Esophagus muscularis mucosa (tissue), 3 donors: Measurements from ENCODE around the gene ADSS1.

Source experiments
- POLR2A ChIP-seq: fragments of 450-650 bp; IDR thresholded peaks from one replicate; pipeline ENCODE4 v1.6.1; 2017; ENCODE audit warnings: antibody characterized with exemption, moderate library complexity, mild to moderate bottlenecking, low read depth
- POLR2AphosphoS5 ChIP-seq, 2 donors: sonication (generic); formaldehyde crosslinking; IDR thresholded peaks; one replicate each; pipeline ENCODE4 v1.6.1; 2017; ENCODE audit warnings: antibody characterized with exemption in 2 of 2
- TF ChIP-seq, protein P1 (sequence below), 3 experiments: fragments of 200-600 bp in 2 of 3; fragments of 450-650 bp in 1 of 3; sonication (generic) in 2 of 3; IDR thresholded peaks; one replicate each; pipeline ENCODE4 v1.5.1; 2017 to 2019; ENCODE audit warnings: antibody characterized with exemption in 3 of 3, mild to moderate bottlenecking in 2 of 3, moderate library complexity in 1 of 3

DNA sequence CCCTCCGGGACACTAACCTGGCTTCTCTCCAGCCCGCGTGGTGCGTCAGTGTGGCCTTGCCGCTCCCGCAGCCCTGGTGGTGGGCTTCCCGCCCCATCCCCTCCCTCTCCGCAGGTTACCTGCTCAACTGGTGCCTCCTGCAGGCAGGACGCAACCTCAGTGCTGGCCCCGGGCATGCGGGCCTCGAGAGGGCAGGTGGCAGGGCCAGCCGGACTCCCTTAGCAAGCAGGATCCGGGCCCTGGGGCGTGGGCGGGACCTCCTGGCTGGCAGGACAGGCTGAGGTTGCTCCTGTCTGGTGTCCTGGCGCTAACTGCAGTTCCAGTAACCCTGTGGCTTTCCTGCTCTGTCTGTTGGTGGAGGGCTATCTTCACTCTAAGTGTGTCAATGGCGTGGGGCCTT lies 8.6 kb upstream of the ADSS1 start:
- TF ChIP-seq, protein P1, sequence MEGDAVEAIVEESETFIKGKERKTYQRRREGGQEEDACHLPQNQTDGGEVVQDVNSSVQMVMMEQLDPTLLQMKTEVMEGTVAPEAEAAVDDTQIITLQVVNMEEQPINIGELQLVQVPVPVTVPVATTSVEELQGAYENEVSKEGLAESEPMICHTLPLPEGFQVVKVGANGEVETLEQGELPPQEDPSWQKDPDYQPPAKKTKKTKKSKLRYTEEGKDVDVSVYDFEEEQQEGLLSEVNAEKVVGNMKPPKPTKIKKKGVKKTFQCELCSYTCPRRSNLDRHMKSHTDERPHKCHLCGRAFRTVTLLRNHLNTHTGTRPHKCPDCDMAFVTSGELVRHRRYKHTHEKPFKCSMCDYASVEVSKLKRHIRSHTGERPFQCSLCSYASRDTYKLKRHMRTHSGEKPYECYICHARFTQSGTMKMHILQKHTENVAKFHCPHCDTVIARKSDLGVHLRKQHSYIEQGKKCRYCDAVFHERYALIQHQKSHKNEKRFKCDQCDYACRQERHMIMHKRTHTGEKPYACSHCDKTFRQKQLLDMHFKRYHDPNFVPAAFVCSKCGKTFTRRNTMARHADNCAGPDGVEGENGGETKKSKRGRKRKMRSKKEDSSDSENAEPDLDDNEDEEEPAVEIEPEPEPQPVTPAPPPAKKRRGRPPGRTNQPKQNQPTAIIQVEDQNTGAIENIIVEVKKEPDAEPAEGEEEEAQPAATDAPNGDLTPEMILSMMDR (IDR thresholded peaks at IDR 0.05), result no peak
- TF ChIP-seq POLR2A (no peak), POLR2AphosphoS5 (IDR thresholded peaks at IDR 0.05) (no peak)
